ENCODE results near the gene YPEL1.

YPEL1 gene

DNA sequence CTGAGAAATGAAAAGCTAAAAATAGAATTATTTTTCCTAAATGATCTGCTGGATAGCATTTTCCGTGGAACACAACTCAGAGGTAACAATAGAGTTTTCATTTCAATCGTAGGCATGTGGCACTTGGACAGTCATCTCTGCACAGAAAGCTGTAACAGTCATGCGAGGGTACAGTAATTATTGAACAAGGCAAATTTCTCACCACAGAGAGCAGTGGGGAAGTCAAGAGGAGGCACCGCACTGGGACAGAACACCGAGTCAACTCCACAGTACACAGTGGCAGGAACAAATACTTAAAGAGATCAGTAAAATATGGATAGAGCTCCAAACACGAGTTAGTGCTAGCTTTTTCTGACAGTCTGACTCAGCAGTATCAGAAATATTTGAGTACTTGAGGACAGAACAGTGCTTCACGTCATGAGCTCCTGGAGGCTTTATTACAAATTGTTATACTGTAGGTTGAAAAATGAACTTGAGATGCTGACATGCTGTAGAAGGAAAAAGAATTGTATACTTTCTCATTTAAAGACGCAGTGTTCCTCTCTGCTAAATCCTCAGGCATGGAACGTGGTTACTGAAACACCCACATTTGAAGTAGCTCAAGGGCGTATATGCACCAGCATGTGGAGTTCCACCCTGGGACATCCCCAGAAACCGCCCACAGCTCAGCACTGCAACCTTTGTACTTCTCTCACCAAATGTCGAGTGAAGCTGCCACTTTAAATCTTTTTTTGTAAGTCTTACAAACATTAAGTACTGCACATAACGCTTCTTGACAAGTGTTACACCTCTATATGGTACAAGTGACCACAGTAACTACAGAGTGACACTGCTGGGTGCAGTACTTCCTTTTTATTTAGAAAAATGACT is 27.4 kb upstream of the YPEL1 start:
- Histone ChIP-seq H3K9me3 (ENCODE audit: control insufficient read depth, insufficient read depth, low read depth, low read length) (no peaks in the 10 kb centered on the region), H3K36me3 (ENCODE audit: control insufficient read depth, insufficient read depth, low read length) (peaks cover 81% of the 10 kb centered on the region), H3K4me3 (ENCODE audit: low read depth, low read length) (no peak overlapping the region), H3K9ac (ENCODE audit: low read length) (no peak overlapping the region), H3K27me3 (ENCODE audit: control insufficient read depth, insufficient read depth, low read length) (no peaks in the 10 kb centered on the region), H3K27ac (ENCODE audit: low read depth, low read length) (no peak overlapping the region), H3K4me1 (ENCODE audit: control insufficient read depth, insufficient read depth, low read length) (no peaks in the 10 kb centered on the region)

DNA sequence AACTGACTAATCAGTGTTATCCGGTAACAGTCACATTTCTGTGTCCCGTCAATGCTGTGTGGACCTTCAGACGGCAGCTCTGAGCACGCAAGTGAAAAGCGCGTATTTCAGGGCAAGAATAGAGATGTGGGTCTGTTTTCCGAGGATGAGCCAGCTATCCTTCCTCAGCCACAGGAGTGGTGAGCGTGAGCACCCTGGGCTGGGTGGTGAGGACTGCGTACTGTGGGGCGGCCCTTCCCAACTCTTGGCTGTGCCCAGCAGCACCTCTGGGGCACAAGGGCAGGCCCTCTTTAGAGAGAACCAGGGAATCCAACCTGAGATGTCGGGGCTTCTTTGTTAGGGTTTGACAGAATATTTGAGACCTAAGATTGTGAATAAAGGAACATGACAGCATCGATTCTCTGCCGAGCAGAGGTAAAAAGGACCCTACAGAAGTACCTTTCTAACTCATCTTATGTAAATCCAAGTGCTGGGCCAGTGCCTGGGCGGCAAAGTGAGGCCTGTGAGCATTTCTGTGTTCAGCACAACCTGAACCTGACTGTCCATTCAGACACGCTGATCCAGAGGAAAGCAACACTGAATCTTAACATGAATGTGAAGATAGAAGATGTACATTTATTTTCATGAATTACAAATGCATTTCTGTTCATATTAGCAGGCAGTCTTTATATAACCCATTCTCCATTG is 26.5 kb upstream of the YPEL1 start:
- Histone ChIP-seq H3K9ac (ENCODE audit: low read length) (no peak overlapping the region), H3K4me3 (ENCODE audit: low read depth, low read length) (no peak overlapping the region), H3K36me3 (ENCODE audit: control insufficient read depth, insufficient read depth, low read length) (peaks cover 76% of the 10 kb centered on the region), H3K27ac (ENCODE audit: low read depth, low read length) (no peak overlapping the region), H3K4me1 (ENCODE audit: control insufficient read depth, insufficient read depth, low read length) (no peaks in the 10 kb centered on the region), H3K27me3 (ENCODE audit: control insufficient read depth, insufficient read depth, low read length) (no peaks in the 10 kb centered on the region), H3K9me3 (ENCODE audit: control insufficient read depth, insufficient read depth, low read depth, low read length) (no peaks in the 10 kb centered on the region)

DNA sequence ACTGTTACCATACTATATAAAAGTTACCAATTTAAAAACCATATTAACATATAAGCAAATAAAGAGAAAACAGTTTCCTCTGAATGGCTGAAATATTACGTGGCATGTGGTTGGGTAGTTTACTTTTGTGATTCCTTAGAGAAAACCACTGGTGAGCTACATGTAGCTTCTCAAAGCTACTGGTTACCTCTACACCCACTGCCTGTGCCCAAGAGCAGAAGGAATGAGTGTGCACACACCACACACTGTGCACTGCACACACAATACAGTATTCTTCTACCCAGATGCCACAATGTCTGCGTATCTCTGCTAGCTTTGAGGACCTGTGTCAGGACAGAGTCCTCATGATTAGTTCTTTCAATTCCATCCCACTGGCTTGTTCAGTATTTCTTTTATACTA is 25.5 kb upstream of the YPEL1 start:
- Histone ChIP-seq H3K36me3 (ENCODE audit: control insufficient read depth, insufficient read depth, low read length) (peaks cover 67% of the 10 kb centered on the region), H3K27ac (ENCODE audit: low read depth, low read length) (no peak overlapping the region), H3K9ac (ENCODE audit: low read length) (no peak overlapping the region), H3K27me3 (ENCODE audit: control insufficient read depth, insufficient read depth, low read length) (no peaks in the 10 kb centered on the region), H3K4me3 (ENCODE audit: low read depth, low read length) (no peak overlapping the region), H3K9me3 (ENCODE audit: control insufficient read depth, insufficient read depth, low read depth, low read length) (no peaks in the 10 kb centered on the region), H3K4me1 (ENCODE audit: control insufficient read depth, insufficient read depth, low read length) (no peaks in the 10 kb centered on the region)

DNA sequence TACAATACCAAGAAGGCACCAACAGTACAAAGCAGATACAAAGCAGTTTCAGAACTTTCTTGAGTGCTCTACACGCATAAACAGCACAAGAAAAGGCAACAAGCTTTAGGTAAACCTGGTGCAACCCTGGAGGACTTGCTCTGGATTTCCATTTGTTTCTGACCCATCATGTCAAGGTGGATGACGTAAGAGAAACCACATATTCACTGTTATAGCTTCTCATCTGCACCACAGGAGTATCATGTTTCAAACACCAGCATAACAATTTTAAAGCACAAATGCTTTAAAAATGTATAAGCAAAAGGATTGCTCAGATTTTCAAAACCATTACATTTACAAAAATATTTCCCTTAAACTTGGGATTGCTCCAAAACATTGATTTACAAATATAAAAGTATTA is 25.0 kb upstream of the YPEL1 start:
- H3K36me3 ChIP-seq (ENCODE audit: control insufficient read depth, insufficient read depth, low read length): peaks cover 62% of the 10 kb centered on the region
- no peaks in the 10 kb centered on the region for H3K9me3 ChIP-seq (ENCODE audit: control insufficient read depth, insufficient read depth, low read depth, low read length)
- no peaks in the 10 kb centered on the region for H3K27me3 ChIP-seq (ENCODE audit: control insufficient read depth, insufficient read depth, low read length)
- H3K4me1 ChIP-seq (ENCODE audit: control insufficient read depth, insufficient read depth, low read length): no peaks in the 10 kb centered on the region
- no peak overlapping the region for H3K27ac ChIP-seq (ENCODE audit: low read depth, low read length)
- no peak overlapping the region for H3K9ac ChIP-seq (ENCODE audit: low read length)
- H3K4me3 ChIP-seq (ENCODE audit: low read depth, low read length): no peak overlapping the region

DNA sequence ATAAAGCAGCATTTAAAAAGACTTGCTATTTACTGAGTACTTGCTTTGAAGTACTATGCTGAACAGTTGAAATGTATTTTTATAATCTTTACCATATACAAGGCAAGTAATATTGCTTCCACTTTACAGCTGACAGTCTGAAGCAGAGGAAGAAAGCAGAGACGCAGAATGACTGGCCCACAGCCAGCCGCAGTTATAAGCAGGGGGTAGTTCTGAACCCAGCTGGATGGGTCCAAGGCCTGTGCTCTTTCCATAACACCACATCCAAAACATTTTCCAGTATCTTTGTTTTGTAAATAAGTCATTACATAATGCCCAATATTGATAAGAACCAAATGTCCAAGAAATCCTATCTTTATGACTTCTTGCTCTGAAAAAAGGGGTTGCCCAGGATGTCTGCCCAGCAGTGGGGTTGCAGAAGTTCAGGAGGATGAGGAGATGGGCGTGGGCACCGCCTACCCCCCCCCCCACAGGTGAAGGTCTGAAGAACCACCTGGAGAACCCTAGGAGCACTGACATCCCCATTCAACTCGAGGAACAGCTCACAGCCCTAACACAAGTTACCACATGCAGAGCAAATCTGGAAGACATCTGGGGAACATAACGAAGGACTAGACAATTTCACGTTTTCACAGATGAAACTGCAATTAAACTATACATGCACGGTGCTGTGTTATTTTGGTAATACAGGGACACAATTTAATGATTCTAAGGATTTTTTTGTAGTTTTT is 24.2 kb upstream of the YPEL1 start:
- Histone ChIP-seq H3K9ac (ENCODE audit: low read length) (no peak overlapping the region), H3K27me3 (ENCODE audit: control insufficient read depth, insufficient read depth, low read length) (no peaks in the 10 kb centered on the region), H3K4me1 (ENCODE audit: control insufficient read depth, insufficient read depth, low read length) (peaks cover 5% of the 10 kb centered on the region; the same call in 1 of the 2 replicates), H3K36me3 (ENCODE audit: control insufficient read depth, insufficient read depth, low read length) (peaks cover 54% of the 10 kb centered on the region), H3K4me3 (ENCODE audit: low read depth, low read length) (no peak overlapping the region), H3K27ac (ENCODE audit: low read depth, low read length) (no peak overlapping the region), H3K9me3 (ENCODE audit: control insufficient read depth, insufficient read depth, low read depth, low read length) (no peaks in the 10 kb centered on the region)

DNA sequence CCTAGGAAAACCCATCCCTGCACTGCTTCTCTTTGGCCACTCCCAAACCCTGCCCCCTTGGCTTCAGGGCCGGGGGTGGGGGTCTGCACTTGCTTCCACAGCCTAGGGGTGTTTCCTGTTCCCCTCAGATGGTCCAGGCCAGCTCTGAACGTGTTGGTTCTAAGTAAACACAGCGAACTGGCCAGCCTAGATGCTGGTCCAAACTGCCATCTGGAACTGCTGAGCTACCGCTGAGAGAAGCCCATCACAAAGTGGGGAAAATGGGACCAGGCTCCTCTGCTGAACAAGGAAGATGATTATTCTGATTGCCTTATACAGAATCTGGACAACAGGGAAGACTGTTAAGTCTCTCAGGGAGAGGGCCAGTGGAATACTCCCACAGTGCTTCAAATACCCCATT is 23.5 kb upstream of the YPEL1 start:
- peaks cover 47% of the 10 kb centered on the region for H3K36me3 ChIP-seq (ENCODE audit: control insufficient read depth, insufficient read depth, low read length)
- H3K4me3 ChIP-seq (ENCODE audit: low read depth, low read length): no peak overlapping the region
- peaks cover 5% of the 10 kb centered on the region; the same call in 1 of the 2 replicates for H3K4me1 ChIP-seq (ENCODE audit: control insufficient read depth, insufficient read depth, low read length)
- H3K9ac ChIP-seq (ENCODE audit: low read length): no peak overlapping the region
- no peaks in the 10 kb centered on the region for H3K9me3 ChIP-seq (ENCODE audit: control insufficient read depth, insufficient read depth, low read depth, low read length)
- no peaks in the 10 kb centered on the region for H3K27me3 ChIP-seq (ENCODE audit: control insufficient read depth, insufficient read depth, low read length)
- no peak overlapping the region for H3K27ac ChIP-seq (ENCODE audit: low read depth, low read length)

DNA sequence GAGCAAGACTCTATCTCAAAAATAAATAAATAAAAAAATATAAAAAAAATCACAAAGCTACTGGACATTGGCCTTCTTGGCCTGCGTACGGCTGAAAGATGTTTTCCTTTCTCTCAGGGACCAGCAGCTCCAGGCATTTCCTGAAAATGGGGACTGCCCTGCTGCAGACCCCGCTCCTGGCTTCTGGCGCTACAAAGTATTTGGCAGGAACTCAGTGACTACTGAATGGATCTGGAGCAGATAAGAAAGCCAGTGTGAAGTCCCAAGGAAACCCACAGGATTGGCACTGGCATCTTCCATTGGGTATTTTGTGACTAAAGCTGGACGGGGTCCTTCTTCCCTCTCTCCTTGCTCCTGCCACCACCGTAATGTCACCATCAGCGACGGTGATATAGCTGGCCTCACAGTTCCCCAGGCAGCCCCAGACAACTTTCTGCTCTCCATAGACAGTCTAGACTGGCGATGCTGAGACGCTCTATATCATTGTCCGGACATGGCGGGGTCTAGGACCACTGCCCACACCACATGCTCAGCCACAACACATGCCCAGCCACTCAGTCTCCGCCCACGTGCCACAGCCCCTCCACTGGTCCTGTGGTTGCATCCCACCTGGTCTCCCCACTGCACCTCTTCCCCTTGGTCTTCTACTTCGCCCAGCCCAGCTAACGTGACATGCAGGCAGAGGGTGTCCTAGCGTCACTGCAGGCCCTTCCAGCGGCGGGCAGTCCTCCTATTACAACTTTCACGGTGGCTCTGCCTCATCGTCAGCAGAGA is 22.7 kb upstream of the YPEL1 start:
- no peaks in the 10 kb centered on the region for H3K27me3 ChIP-seq (ENCODE audit: control insufficient read depth, insufficient read depth, low read length)
- H3K27ac ChIP-seq (ENCODE audit: low read depth, low read length): no peak overlapping the region
- H3K4me1 ChIP-seq (ENCODE audit: control insufficient read depth, insufficient read depth, low read length): peaks cover 5% of the 10 kb centered on the region; the same call in 1 of the 2 replicates
- H3K9ac ChIP-seq (ENCODE audit: low read length): no peak overlapping the region
- H3K36me3 ChIP-seq (ENCODE audit: control insufficient read depth, insufficient read depth, low read length): peaks cover 38% of the 10 kb centered on the region
- H3K9me3 ChIP-seq (ENCODE audit: control insufficient read depth, insufficient read depth, low read depth, low read length): no peaks in the 10 kb centered on the region
- no peak overlapping the region for H3K4me3 ChIP-seq (ENCODE audit: low read depth, low read length)

DNA sequence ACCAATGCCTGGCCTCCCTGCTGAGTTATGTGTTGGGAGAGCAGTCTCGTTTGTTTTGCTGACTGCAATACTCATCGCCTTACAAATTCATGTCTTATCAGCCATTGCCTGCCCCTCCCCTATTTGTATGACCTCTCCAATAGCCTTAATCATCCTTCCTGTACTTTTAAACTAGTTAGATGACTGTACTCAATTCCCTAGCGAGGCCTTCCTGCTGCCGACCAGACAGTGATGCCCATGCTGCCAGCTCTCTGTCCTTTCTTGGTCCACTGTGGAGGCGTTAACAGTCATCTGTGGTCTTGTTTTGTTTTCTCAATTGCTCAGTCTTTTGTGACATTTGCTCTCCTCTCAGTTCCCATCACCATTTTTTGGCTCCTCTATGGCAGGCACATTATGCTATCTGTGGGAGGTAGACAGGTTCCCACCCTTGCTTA is 20.3 kb upstream of the YPEL1 start:
- no peak overlapping the region for H3K4me3 ChIP-seq (ENCODE audit: low read depth, low read length)
- no peak overlapping the region for H3K27ac ChIP-seq (ENCODE audit: low read depth, low read length)
- H3K27me3 ChIP-seq (ENCODE audit: control insufficient read depth, insufficient read depth, low read length): no peaks in the 10 kb centered on the region
- H3K4me1 ChIP-seq (ENCODE audit: control insufficient read depth, insufficient read depth, low read length): peaks cover 5% of the 10 kb centered on the region; the same call in 1 of the 2 replicates
- peaks cover 15% of the 10 kb centered on the region for H3K36me3 ChIP-seq (ENCODE audit: control insufficient read depth, insufficient read depth, low read length)
- H3K9me3 ChIP-seq (ENCODE audit: control insufficient read depth, insufficient read depth, low read depth, low read length): no peaks in the 10 kb centered on the region
- no peak overlapping the region for H3K9ac ChIP-seq (ENCODE audit: low read length)

DNA sequence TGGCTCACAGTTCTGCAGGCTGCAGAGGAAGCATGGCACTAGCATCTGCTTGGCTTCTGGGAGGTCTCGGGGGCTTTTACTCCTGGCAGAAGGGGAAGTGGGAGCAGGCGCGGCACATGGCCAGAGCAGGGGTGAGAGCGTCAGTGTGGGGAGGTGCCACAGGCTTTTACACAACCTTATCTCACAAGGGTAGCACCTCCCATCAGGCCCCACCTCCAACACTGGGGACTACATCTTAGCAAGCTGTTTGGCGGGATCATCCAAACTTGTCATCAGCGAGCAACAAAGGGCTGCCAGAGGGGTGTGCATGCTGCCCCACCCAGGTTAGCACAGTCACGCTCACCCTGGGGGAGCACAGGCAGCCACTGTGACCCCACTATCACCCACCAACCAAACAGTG is 18.9 kb upstream of the YPEL1 start:
- H3K9ac ChIP-seq (ENCODE audit: low read length): no peak overlapping the region
- H3K4me3 ChIP-seq (ENCODE audit: low read depth, low read length): no peak overlapping the region
- no peaks in the 10 kb centered on the region for H3K27me3 ChIP-seq (ENCODE audit: control insufficient read depth, insufficient read depth, low read length)
- H3K36me3 ChIP-seq (ENCODE audit: control insufficient read depth, insufficient read depth, low read length): peaks cover 15% of the 10 kb centered on the region
- no peak overlapping the region for H3K27ac ChIP-seq (ENCODE audit: low read depth, low read length)
- H3K9me3 ChIP-seq (ENCODE audit: control insufficient read depth, insufficient read depth, low read depth, low read length): no peaks in the 10 kb centered on the region
- peaks cover 5% of the 10 kb centered on the region; the same call in 1 of the 2 replicates for H3K4me1 ChIP-seq (ENCODE audit: control insufficient read depth, insufficient read depth, low read length)

DNA sequence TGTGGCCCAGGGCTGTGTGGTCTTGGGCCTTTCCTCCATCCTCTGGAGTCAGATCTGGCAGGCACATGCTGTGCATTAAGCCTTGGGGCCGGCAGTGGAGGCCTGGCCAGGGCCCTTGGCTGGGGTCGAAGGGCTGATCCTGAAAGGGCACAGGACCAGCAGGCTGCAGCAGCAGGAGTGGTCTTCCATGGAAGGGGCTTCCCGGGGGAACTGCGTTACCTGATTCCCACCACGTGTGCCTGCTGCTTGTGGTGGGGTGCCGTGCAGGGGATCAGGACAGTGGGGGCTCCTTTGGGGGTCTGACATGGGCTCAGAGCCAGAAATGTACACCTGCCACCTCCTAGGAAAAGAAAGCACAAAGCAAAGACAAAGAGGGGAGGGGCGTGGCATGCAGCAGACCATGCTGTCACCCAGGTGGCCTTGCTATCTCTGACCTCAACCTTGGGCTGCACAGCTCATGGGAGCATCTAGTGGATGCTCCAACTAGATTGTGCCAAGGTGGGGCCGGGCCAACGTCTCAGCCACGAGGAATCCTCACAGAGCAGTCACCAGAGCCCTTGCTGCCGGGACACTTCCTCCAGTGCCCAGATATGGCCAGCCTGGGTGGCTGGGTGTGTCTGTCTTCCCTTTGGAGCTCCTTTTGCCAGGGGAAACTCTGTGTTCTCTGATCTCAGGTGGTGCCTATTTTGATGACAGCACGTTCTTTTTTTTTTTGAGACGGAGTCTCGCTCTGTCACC is 17.9 kb upstream of the YPEL1 start:
- H3K9me3 ChIP-seq (ENCODE audit: control insufficient read depth, insufficient read depth, low read depth, low read length): no peaks in the 10 kb centered on the region
- no peak overlapping the region for H3K4me3 ChIP-seq (ENCODE audit: low read depth, low read length)
- peaks cover 7% of the 10 kb centered on the region for H3K36me3 ChIP-seq (ENCODE audit: control insufficient read depth, insufficient read depth, low read length)
- no peaks in the 10 kb centered on the region for H3K27me3 ChIP-seq (ENCODE audit: control insufficient read depth, insufficient read depth, low read length)
- peaks cover 5% of the 10 kb centered on the region; the same call in 1 of the 2 replicates for H3K4me1 ChIP-seq (ENCODE audit: control insufficient read depth, insufficient read depth, low read length)
- no peak overlapping the region for H3K27ac ChIP-seq (ENCODE audit: low read depth, low read length)
- H3K9ac ChIP-seq (ENCODE audit: low read length): no peak overlapping the region
